Epithelial cell of proximal tubule (primary cell): ENCODE measurements around the gene SLC25A22. TPM values are rescaled to one million over a fixed set of nuclear protein-coding genes. Genes with fewer than 3 reads are reported as not detected.

Source experiments
- DNase-seq: peaks from one replicate; pipeline ENCODE4 v3.0.0-alpha.2; 2011; ENCODE audit warnings: low read depth
- H3K4me3 ChIP-seq: 2 replicates; pipeline ENCODE4 v1.5.1; 2011; ENCODE audit warnings: low read depth, mild to moderate bottlenecking, low read length
- total RNA-seq: library from RNA; depleted of rRNA; stranded (reverse); fragments of >200 nt; gene quantifications from 2 replicates; pipeline ENCODE4 v1.2.3, GENCODE V29; 2015
- TF ChIP-seq, protein P1 (sequence below): conservative IDR thresholded peaks from 2 replicates; pipeline ENCODE4 v1.5.1; 2012; ENCODE audit warnings: low read depth, mild to moderate bottlenecking, low read length

The SLC25A22 gene
- total RNA-seq, 1 donor from 2014 or later = 20.1 TPM

DNA sequence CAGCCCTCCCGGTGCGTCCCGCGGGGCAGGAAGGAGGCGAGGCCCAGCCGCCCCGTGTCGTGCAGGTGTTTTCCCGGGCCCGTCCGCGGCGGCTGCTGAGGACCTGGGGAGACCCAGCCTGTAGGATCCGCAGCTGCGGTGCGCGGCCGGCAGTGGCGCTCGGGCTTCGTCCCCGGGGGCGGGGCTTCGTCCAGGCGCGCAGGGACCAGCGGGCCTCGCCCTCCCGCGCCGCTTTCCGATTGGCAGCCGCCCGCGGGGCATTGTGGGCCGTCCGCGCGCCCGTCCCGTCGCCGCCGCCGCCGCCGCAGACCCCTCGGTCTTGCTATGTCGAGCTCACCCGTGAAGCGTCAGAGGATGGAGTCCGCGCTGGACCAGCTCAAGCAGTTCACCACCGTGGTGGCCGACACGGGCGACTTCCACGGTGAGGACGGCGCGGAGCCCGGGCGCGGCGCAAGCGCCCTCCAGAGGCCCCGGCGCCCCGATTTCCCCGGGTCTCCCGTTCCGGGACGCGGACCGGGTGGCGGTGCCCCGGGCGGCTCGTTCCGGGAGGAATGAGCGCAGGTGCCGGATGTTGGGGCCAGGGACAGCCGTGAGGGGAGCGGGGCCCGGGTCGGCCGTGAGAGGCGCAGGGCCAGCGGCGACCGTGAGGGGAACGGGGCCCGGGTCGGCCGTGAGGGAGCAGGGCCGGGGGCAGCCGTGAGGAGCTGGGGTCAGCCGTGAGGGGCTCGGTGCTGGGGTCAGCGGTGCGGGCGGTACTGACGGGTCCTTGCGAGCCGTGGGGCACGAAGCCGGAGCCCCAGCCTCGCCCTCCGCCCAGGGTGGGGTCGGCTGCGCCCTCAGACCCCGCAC, 50.7 kb downstream of the SLC25A22 start, which contains the start of gene TALDO1:
Gene TALDO1, plus strand, starts transcription at position 307 of the 849 bp plus-strand sequence. Its CDS starts 18 bp downstream, at position 325.
- H3K4me3 ChIP-seq = peak within 1 kb of the TSS; percentile 89
- no peak for DNase-seq
- TF ChIP-seq, protein P1, sequence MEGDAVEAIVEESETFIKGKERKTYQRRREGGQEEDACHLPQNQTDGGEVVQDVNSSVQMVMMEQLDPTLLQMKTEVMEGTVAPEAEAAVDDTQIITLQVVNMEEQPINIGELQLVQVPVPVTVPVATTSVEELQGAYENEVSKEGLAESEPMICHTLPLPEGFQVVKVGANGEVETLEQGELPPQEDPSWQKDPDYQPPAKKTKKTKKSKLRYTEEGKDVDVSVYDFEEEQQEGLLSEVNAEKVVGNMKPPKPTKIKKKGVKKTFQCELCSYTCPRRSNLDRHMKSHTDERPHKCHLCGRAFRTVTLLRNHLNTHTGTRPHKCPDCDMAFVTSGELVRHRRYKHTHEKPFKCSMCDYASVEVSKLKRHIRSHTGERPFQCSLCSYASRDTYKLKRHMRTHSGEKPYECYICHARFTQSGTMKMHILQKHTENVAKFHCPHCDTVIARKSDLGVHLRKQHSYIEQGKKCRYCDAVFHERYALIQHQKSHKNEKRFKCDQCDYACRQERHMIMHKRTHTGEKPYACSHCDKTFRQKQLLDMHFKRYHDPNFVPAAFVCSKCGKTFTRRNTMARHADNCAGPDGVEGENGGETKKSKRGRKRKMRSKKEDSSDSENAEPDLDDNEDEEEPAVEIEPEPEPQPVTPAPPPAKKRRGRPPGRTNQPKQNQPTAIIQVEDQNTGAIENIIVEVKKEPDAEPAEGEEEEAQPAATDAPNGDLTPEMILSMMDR = no peak

DNA sequence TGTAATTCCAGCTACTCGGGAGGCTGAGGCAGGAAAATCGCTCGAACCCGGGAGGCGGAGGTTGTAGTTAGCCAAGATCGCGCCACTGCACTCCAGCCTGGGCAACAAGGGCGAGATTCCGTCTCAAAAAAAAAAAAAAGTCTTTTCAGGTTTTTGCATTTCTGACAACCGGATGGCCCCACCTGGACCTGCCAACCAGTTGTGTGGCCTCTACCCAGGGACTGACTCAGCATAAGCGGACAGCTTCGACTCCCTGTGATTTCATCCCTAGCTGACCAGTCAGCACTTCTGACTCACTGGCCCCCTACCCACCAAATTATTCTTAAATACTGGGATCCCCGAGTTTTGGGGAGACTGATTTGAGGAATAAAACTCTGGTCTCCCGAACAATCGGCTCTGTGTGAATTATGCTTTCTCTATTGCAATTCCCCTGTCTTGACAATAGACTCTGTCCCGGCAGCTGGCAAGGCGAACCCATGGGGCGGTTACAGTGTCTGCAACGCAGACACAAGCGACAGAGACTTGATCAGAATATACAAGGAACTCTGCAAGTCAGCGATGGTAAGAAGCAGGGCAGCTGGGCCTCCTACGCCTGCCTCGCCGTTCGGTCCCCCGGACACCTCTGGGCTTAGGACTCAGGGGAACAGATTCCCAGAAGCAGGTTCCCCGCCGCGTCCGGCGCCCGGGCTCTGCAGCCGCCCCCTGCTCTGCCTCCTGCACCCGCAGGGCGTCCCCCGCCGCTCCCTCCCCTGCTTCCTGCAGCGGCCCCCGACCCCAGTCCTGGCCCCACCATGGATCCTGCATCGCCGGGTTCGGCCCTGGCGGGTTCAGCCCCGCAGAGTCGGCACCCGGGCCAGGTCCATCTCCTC, 51.6 kb downstream of the SLC25A22 start:
- TF ChIP-seq, protein P1 = no peak
- H3K4me3 ChIP-seq = peak overlapping the region; percentile 89
- DNase-seq = no peak

DNA sequence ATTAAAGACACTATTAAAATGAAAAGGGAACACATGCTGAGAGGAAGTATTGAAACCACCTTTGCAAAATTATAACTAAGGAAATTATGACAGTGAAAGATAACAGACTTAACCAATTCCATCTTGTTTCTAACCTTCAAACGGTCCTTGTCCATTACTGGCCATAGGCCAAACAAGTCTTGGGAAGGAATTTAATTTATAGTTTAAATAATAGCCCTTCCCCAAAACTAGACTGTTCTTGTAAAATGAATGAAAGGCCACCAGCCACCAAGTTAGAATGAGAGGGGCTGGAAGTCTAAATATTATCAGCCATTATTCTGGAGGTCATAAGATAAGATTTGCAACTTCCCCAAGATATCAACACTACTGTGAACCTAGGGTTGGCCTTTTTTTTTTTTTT, 52.7 kb downstream of the SLC25A22 start:
- TF ChIP-seq, protein P1 = no peak
- no peak for DNase-seq
- H3K4me3 ChIP-seq = no peak overlapping the region

DNA sequence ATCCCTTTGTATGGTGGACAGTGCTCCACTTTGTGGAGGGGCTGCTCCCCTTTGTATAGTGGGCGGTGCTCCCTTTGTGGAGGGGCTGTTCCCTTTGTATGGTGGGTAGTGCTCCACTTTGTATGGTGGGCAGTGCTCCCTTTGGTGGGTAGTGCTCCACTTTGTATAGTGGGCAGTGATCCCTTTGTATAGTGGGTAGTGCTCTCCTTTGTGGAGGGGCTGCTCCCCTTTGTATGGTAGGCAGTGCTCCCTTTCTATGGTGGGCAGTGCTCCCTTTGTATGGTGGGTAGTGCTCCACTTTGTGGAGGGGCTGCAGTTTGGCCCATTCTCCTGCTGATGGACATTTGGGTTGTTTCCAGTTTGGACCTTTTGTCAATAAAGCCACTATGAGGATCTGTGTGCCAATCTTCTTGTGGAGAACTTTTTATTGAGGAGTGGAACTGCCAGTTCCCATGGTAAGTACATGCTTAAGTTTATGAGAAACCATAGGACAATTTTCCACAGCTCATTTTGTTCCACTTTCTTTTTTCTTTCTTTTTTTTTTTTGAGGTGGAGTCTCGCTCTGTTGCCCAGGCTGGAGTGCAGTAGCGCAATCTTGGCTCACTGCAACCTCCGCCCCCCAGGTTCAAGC, 55.4 kb downstream of the SLC25A22 start:
- no peak for DNase-seq
- no peak overlapping the region for H3K4me3 ChIP-seq
- TF ChIP-seq, protein P1 = no peak

DNA sequence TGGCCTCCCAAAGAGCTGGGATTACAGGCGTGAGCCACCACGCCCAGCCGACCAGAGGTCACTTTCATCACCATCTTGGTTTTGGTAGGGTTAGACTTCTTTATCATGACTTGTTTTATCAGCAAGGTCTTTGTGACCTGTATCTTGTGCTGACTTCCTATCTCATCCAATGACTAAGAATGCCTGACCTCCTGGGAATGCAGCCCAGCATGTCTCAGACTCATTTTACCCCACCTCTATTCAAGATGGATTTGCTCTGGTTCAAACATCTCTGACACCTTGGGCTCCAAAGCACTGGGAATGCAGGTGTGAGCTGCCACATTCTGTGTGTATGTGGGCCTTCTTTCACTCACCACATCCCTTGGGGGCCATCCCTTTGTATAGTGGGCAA, 55.9 kb downstream of the SLC25A22 start:
- TF ChIP-seq, protein P1 = no peak
- no peak overlapping the region for H3K4me3 ChIP-seq
- no peak for DNase-seq

Other genes with a start within 250 kb of the SLC25A22 start
- 1.5 and 2.2 TPM in 2 replicates for gene LMNTD2, start 237.5 kb downstream of the SLC25A22 start, total RNA-seq
- 106 and 154 TPM in 2 replicates for gene RASSF7, start 237.3 kb downstream of the SLC25A22 start, total RNA-seq
- gene PHRF1, start 221.8 kb downstream of the SLC25A22 start, total RNA-seq = 24.2 and 33.5 TPM in 2 replicates
- gene IRF7, start 182.3 kb downstream of the SLC25A22 start, total RNA-seq = 25.6 and 40.8 TPM in 2 replicates
- not detected in 2 replicates for gene CDHR5, start 173.3 kb downstream of the SLC25A22 start, total RNA-seq
- gene SCT, start 171.1 kb downstream of the SLC25A22 start, total RNA-seq = not detected in 2 replicates
- not detected in 2 replicates for gene DRD4, start 161.0 kb downstream of the SLC25A22 start, total RNA-seq
- gene DEAF1, start 103.1 kb downstream of the SLC25A22 start, total RNA-seq = 38.2 and 40.4 TPM in 2 replicates
- 10.7 and 20.8 TPM in 2 replicates for gene TMEM80, start 102.5 kb downstream of the SLC25A22 start, total RNA-seq
- gene EPS8L2, start 92.0 kb downstream of the SLC25A22 start, total RNA-seq = 145 and 151 TPM in 2 replicates
- 332 and 365 TPM in 2 replicates for gene TALDO1, start 50.8 kb downstream of the SLC25A22 start, total RNA-seq
- 32.6 and 68.8 TPM in 2 replicates for gene GATD1, start 20.8 kb downstream of the SLC25A22 start, total RNA-seq
- gene CEND1, start 8.2 kb downstream of the SLC25A22 start, total RNA-seq = 0.14 TPM in 1 of 2 replicates, not detected in the other
- gene PIDD1, start 7.0 kb upstream of the SLC25A22 start, total RNA-seq = 17.4 and 32.1 TPM in 2 replicates
- gene RPLP2, start 11.7 kb upstream of the SLC25A22 start, total RNA-seq = 663 and 837 TPM in 2 replicates
- gene PNPLA2, start 20.6 kb upstream of the SLC25A22 start, total RNA-seq = 19.1 and 34.7 TPM in 2 replicates
- gene CRACR2B, start 29.6 kb upstream of the SLC25A22 start, total RNA-seq = 21.0 and 55.7 TPM in 2 replicates
- gene CD151, start 34.7 kb upstream of the SLC25A22 start, total RNA-seq = 538 and 626 TPM in 2 replicates
- gene POLR2L, start 44.2 kb upstream of the SLC25A22 start, total RNA-seq = 166 and 213 TPM in 2 replicates
- gene TSPAN4, start 44.6 kb upstream of the SLC25A22 start, total RNA-seq = 118 and 188 TPM in 2 replicates
- 95.6 and 108 TPM in 2 replicates for gene CHID1, start 112.5 kb upstream of the SLC25A22 start, total RNA-seq
- 48.5 and 49.8 TPM in 2 replicates for gene AP2A2, start 127.6 kb upstream of the SLC25A22 start, total RNA-seq
- gene MUC6, start 238.4 kb upstream of the SLC25A22 start, total RNA-seq = not detected in 2 replicates